Aorta (tissue), 5 donors: ENCODE results near the gene CD2. TPM values are rescaled to one million over a fixed set of nuclear protein-coding genes. Genes with fewer than 3 reads are reported as not detected.

ENCODE experiments used
- ATAC-seq: fragments of 200-7000 bp; cut with Tn5 transposase; one replicate; pipeline ENCODE4 v1.9.1; 2022; ENCODE audit warnings: moderate library complexity; ENCODE audit not compliant: low FRiP score
- DNase-seq, 2 donors: peaks; one replicate each; pipeline ENCODE4 v3.0.0-alpha.2; 2020
- H3K27ac ChIP-seq, 2 donors: one replicate each; pipeline ENCODE4 v1.5.1; 2013; ENCODE audit warnings: low read length in 2 of 2, mild to moderate bottlenecking in 2 of 2, moderate library complexity in 2 of 2, control low read depth in 1 of 2, inconsistent platforms in 1 of 2, low read depth in 1 of 2
- H3K27me3 ChIP-seq, 2 donors: one replicate each; pipeline ENCODE4 v1.6.1; 2013; ENCODE audit warnings: control low read depth in 1 of 2, low read length in 1 of 2, mild to moderate bottlenecking in 1 of 2, moderate library complexity in 1 of 2; ENCODE audit not compliant: insufficient read depth in 2 of 2, control insufficient read depth in 1 of 2
- H3K36me3 ChIP-seq, 2 donors: one replicate each; pipeline ENCODE4 v1.6.1; 2013; ENCODE audit warnings: control low read depth in 1 of 2, low read length in 1 of 2, mild to moderate bottlenecking in 1 of 2; ENCODE audit not compliant: insufficient read depth in 2 of 2, control insufficient read depth in 1 of 2
- H3K4me1 ChIP-seq, 2 donors: one replicate each; pipeline ENCODE4 v1.6.1; 2013; ENCODE audit warnings: low read length in 2 of 2, control low read depth in 1 of 2, mild to moderate bottlenecking in 1 of 2, moderate library complexity in 1 of 2; ENCODE audit not compliant: insufficient read depth in 2 of 2, control insufficient read depth in 1 of 2
- H3K4me3 ChIP-seq, 2 donors: one replicate each; pipeline ENCODE4 v1.5.1; 2013; ENCODE audit warnings: low read length in 2 of 2, control low read depth in 1 of 2, mild to moderate bottlenecking in 1 of 2
- H3K9me3 ChIP-seq: one replicate; pipeline ENCODE4 v1.6.1; 2013; ENCODE audit warnings: mild to moderate bottlenecking, low read length; ENCODE audit not compliant: control insufficient read depth
- WGBS, 2 donors: extraction: QIAGEN DNeasy Blood & Tissue Kit; methylation state at CpG; one replicate each; pipeline ENCODE4 v1.1.7; 2013; 5-methylcytosine and 5-hydroxymethylcytosine counted together
- intact Hi-C, 2 donors: fragments of 100-400 bp; cut with DNase I; formaldehyde crosslinking; loops; one replicate each; pipeline versions ENCODE4 v1.14.2 to v1.15.0; 2022
- polyA plus RNA-seq, 2 donors: library from polyadenylated mRNA; stranded (reverse); fragments of 200-250 nt; gene quantifications; one replicate each; pipeline ENCODE4 v1.2.3, GENCODE V29; 2013
- total RNA-seq, 2 donors: library from RNA; stranded (reverse); fragmentation: NEBNext Ultra II Directional; extraction: Animal tissue kit (Norgen Biotek cat#: 25700); gene quantifications; one replicate each; pipeline ENCODE4 v1.2.1, GENCODE V29; 2021
- donor health status: healthy with polysubstance abuse.
- donor health status: Bipolar disorder and iron deficiency.
- donor health status: DM: no; HTN: no; CAD: no.
- donor health status: DM: no; HTN: no; CAD: no.
- donor health status: DM: yes; HTN: yes; CAD: no.

CD2 gene
- total and polyA plus RNA-seq, 4 donors = 0.74 to 12.0 (median 4.9) TPM

DNA sequence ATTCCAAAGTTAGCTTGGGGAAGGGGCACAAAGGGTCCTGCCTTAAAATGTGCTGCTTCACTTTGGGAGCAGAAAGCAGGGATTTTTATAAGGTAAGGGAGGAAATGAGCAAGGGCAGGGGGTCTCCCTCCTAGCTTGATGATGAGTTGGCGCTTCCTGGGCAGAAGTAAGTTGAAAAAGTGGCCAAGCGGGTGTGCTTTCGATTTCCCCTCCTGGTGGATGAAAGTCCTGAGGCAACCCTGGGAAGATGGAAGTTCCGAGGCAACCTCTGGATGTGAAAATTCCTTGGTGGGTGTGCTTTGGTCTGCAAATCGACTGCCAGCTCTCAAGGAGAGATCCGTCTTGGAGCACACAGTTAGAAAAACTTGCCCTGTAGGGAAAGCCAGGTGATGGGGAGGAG is 41.7 kb upstream of the CD2 start:
- Histone ChIP-seq H3K36me3 (no peaks in the 10 kb centered on the region), H3K4me1 (peaks cover 0 to 8% of the 10 kb centered on the region in 2 donors), H3K4me3 (no peak overlapping the region), H3K9me3 (no peaks in the 10 kb centered on the region), H3K27ac (no peak overlapping the region), H3K27me3 (no peaks in the 10 kb centered on the region)
- ATAC-seq (no peak), DNase-seq (no peak)
- intact Hi-C loops = no loop called here
- WGBS, 2 donors = 76 to 77% methylated on average over 6 of the region's 6 CpGs

DNA sequence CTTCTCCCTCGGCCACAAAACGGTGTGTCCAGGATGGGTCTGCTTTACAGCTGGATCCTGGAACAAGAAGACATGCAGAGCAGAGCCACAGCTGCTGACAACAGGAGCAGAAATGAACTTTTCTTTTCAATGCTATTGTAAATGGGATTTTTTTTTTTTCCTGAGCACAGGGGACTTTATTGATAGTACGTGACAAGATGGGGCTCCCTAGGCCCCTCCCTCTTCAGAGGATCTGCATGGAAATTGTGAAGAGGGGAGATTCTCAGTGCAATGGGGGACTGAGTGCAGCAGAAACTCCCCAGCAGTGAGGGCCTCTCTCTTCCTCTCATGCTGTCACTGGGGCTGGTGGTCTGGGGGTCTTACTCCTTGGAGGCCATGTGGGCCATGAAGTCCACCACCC is 40.8 kb upstream of the CD2 start:
- no peaks in the 10 kb centered on the region for H3K27me3 ChIP-seq
- DNase-seq = no peak
- H3K27ac ChIP-seq = no peak overlapping the region
- peaks cover 0 to 8% of the 10 kb centered on the region in 2 donors for H3K4me1 ChIP-seq
- WGBS, 2 donors = 96 to 100% methylated on average over 3 of the region's 3 CpGs
- no peak overlapping the region for H3K4me3 ChIP-seq
- ATAC-seq = no peak
- intact Hi-C loops = no loop called here
- H3K36me3 ChIP-seq = no peaks in the 10 kb centered on the region
- no peaks in the 10 kb centered on the region for H3K9me3 ChIP-seq

DNA sequence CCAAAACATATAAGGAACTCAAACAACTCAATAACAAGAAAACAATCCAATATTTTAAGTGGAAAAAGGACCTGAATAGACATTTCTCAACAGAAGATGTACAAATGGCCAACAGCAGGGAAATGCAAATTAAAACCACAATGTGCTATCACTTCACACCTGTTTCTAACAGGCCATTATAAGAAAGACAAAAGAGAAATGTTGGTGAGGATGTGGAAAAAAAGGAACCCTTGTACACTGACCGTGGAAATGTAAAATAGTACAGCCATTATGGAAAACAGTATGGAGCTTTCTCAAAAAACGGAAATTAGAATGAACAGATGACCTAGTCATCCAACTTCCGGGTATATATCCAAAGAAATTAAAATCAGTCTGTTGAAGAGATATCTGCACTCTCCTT is 37.8 kb upstream of the CD2 start:
- H3K27me3 ChIP-seq = no peaks in the 10 kb centered on the region
- intact Hi-C loops = no loop called here
- no peaks in the 10 kb centered on the region for H3K9me3 ChIP-seq
- no peak for ATAC-seq
- no peak overlapping the region for H3K27ac ChIP-seq
- H3K36me3 ChIP-seq = no peaks in the 10 kb centered on the region
- 90 to 93% methylated on average over 3 of the region's 3 CpGs for WGBS, 2 donors
- no peak for DNase-seq
- H3K4me1 ChIP-seq = peaks cover 0 to under 1% of the 10 kb centered on the region in 2 donors
- no peak overlapping the region for H3K4me3 ChIP-seq

DNA sequence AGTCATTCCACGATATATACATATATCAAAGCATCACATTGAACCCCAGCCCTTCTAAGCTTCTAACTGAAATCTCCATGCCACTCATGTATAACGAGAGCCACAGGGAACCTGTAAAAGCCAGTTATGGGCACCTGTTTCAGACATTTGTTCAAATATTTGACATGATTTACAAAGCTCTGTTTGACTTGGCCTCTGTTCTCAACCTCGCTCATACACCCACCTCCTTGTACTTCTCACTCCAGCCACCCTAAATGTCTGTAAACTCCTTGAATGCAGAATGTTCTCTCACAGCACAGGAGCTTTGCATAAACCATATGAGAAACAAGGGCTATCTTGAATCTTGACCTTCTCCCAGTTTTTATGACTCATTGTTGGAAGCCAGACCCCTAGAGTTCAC is 36.9 kb upstream of the CD2 start:
- Histone ChIP-seq H3K27ac (no peak overlapping the region), H3K36me3 (no peaks in the 10 kb centered on the region), H3K27me3 (no peaks in the 10 kb centered on the region), H3K9me3 (peaks cover 1% of the 10 kb centered on the region), H3K4me1 (no peaks in the 10 kb centered on the region), H3K4me3 (no peak overlapping the region)
- ATAC-seq (no peak), DNase-seq (no peak)
- WGBS, 2 donors = 77 to 79% methylated on average over 3 of the region's 3 CpGs
- intact Hi-C loops = no loop called here

DNA sequence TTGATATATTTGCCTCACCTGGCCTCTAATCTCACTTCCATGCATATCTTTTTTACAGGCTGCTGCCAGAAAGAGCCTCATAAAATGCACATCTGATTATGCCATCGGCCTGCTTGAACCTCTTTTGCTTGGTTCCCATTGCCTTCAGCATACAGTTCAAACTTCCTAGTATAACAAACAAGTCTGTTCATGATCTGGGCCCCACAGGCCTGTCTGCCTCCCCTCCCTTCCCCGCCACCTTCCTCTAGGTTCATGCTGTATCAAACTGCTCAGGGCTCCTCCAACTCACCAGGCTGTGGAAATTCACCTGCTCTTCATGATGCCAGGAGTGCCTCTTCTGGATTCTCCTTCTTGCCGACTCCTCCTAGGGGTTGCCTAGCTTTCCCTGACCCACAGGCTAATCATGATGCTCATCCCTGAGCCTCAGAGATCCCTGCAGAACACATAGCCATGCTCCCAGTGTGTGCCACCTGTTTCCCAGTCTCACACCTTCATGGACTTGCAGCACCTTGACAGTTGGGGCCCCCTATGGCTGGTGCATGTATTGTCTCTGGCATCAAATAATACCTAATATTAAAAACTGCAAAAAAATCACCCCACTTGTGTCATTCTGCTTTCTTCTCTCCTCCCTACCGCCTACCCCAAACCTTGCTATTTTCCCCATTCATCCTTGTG is 33.7 kb upstream of the CD2 start:
- DNase-seq = no peak
- Histone ChIP-seq H3K4me3 (no peak overlapping the region), H3K27me3 (no peaks in the 10 kb centered on the region), H3K9me3 (peaks cover 1% of the 10 kb centered on the region), H3K27ac (no peak overlapping the region), H3K36me3 (no peaks in the 10 kb centered on the region), H3K4me1 (no peaks in the 10 kb centered on the region)
- WGBS, 2 donors = 95 to 96% methylated on average over 4 of the region's 4 CpGs
- ATAC-seq = no peak
- intact Hi-C loops = loop anchor here in 1 of 2 donors (5.0 kb wide), 1 partner anchor 332 kb away; no protein-coding TSS in a partner anchor

DNA sequence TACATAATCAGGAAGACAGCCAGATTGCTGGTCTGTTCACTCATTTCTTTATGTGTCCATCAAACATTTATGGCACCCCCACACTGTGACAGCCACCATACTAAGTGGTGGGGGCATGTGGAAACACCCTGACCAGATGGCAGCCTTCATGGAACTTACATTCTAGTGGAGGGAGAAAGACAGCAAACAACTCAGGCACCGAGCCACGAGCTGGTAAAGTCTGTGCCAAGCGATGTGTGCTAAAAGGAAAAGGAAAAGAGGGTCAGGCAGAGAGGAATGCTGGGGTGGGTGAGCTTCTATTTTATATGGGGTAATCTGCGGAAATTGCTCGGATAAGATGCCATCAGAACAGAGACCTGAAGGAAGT is 33.2 kb upstream of the CD2 start:
- no peaks in the 10 kb centered on the region for H3K4me1 ChIP-seq
- 83 to 88% methylated on average over 5 of the region's 5 CpGs for WGBS, 2 donors
- no peaks in the 10 kb centered on the region for H3K27me3 ChIP-seq
- no peaks in the 10 kb centered on the region for H3K36me3 ChIP-seq
- no peak for ATAC-seq
- H3K4me3 ChIP-seq = no peak overlapping the region
- DNase-seq = no peak
- peaks cover 1% of the 10 kb centered on the region for H3K9me3 ChIP-seq
- no peak overlapping the region for H3K27ac ChIP-seq
- intact Hi-C loops = loop anchor here in 1 of 2 donors (5.0 kb wide), 1 partner anchor 331 kb away; no protein-coding TSS in a partner anchor

DNA sequence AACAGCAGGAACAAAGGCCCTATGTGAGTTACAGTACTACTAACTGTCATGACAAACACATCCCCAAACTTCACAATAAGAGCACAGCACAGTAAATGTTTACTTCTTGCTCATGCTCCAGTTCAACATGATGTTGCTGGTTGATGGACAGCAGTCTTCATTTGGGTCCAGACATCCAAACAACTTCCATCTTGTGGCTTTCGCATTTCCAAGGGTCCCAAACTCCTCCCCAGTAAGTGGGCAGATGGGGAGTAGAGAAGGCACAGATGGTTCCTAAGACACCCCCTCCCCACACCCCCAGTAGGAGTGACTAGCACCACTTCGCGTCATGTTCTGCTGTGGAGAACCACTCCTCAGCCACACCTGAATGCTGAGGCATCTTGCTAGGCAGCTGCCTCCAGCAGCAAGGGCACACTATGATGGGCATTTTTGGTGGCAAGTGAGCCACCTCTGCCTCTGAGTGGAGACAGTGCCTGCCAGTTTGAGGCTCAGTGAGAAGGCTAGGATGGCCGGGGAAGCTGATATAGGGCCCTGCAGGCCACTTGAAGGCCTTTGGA is 32.7 kb upstream of the CD2 start:
- H3K27ac ChIP-seq = no peak overlapping the region
- intact Hi-C loops = loop anchor here in 1 of 2 donors (5.0 kb wide), 1 partner anchor 331 kb away; no protein-coding TSS in a partner anchor
- WGBS, 2 donors = 96 to 97% methylated on average over 4 of the region's 4 CpGs
- peaks cover 1% of the 10 kb centered on the region for H3K9me3 ChIP-seq
- H3K4me1 ChIP-seq = no peaks in the 10 kb centered on the region
- no peak overlapping the region for H3K4me3 ChIP-seq
- no peaks in the 10 kb centered on the region for H3K36me3 ChIP-seq
- no peaks in the 10 kb centered on the region for H3K27me3 ChIP-seq
- DNase-seq = no peak
- ATAC-seq = no peak

DNA sequence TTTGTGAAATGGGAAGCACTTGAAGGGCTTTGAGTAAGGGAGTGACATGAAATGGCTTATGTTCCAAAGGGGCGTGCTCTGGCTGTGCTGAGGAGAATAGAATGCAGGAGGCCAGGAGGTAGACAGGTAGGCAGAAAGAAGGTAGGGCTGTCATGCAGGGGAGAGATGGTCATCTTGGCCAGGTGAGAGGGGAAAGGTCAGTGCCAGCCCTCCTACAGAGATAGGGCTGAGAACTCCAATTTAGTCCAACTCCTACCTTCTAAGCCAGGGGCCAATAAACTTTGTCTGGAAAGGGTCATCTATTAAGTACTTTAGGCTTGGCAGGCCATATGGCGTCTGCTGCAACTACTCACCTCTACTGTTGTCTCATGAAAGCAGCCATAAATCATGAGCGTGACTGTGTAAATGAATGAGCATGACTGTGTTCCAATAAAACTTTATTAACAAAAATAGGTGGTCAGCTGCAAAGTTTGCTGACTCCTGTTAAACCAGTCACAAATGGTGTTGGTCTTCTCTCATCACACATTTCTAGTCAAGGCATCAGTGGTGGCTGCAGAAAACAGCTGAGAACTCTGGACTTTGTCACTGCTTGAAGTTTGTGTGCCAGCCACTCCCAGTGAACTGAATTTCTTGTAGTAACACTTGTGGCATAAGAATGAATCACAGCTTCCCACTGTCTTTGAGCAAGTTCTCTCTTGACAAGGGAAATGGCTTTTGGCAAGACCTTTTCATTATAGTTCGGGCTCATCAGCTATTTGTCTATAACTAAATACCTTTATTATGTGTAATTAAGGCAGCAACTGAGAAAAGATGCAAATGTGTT is 32.0 kb upstream of the CD2 start:
- Histone ChIP-seq H3K4me1 (no peaks in the 10 kb centered on the region), H3K27ac (no peak overlapping the region), H3K27me3 (no peaks in the 10 kb centered on the region), H3K4me3 (no peak overlapping the region), H3K9me3 (peaks cover 1% of the 10 kb centered on the region), H3K36me3 (no peaks in the 10 kb centered on the region)
- 90 to 95% methylated on average over 4 of the region's 4 CpGs for WGBS, 2 donors
- intact Hi-C loops = loop anchor here in 1 of 2 donors (5.0 kb wide), 1 partner anchor 330 kb away; no protein-coding TSS in a partner anchor
- no peak for ATAC-seq
- no peak for DNase-seq
